GM21367 (cell line): ENCODE measurements around the gene PPL.

Source experiments
- ATAC-seq: cut with Tn5 transposase; IDR thresholded peaks from one replicate; pipeline ENCODE4 v1.9.1; 2021; ENCODE audit not compliant: unreplicated experiment

PPL gene

GRCh38 chr16:4892361-4893102 lies 44.4 kb downstream of the PPL start:
- ATAC-seq, result no peak

- ATAC-seq, result no peak
Observed at GRCh38 chr16:4891886-4892216, 45.1 kb downstream of the PPL start.

GRCh38 chr16:4891097-4891885 lies 45.7 kb downstream of the PPL start:
- no peak for ATAC-seq

GRCh38 chr16:4890686-4891085 lies 46.3 kb downstream of the PPL start:
- ATAC-seq, result no peak

- no peak for ATAC-seq
Observed at GRCh38 chr16:4890026-4890425, 46.9 kb downstream of the PPL start.

- no peak for ATAC-seq
Observed at GRCh38 chr16:4888428-4889135, 48.4 kb downstream of the PPL start.

GRCh38 chr16:4886151-4886550 lies 50.8 kb downstream of the PPL start:
- ATAC-seq, result no peak

GRCh38 chr16:4884972-4885874 lies 51.7 kb downstream of the PPL start:
- ATAC-seq, result no peak

GRCh38 chr16:4884209-4884608 lies 52.7 kb downstream of the PPL start:
- ATAC-seq, result no peak

GRCh38 chr16:4883501-4883900 lies 53.4 kb downstream of the PPL start:
- no peak for ATAC-seq

- ATAC-seq, result no peak
Observed at GRCh38 chr16:4882633-4883285, 54.2 kb downstream of the PPL start.

- no peak for ATAC-seq
Observed at GRCh38 chr16:4882000-4882632, 54.8 kb downstream of the PPL start.

- ATAC-seq, result no peak
Observed at GRCh38 chr16:4880006-4880580, 56.9 kb downstream of the PPL start.

GRCh38 chr16:4879049-4879448 lies 57.9 kb downstream of the PPL start:
- ATAC-seq, result no peak

GRCh38 chr16:4877380-4877685 lies 59.6 kb downstream of the PPL start:
- ATAC-seq, result no peak

- ATAC-seq, result no peak
Observed at GRCh38 chr16:4876646-4877379, 60.1 kb downstream of the PPL start.

- ATAC-seq, result no peak
Observed at GRCh38 chr16:4874666-4875065, 62.3 kb downstream of the PPL start.

GRCh38 chr16:4873091-4873490 lies 63.9 kb downstream of the PPL start:
- no peak for ATAC-seq

- no peak for ATAC-seq
Observed at GRCh38 chr16:4871071-4871470, 65.9 kb downstream of the PPL start.
